Hepatocyte (in vitro differentiated cells): Measurements from ENCODE around the gene TSPAN10.

Experiments used
- EZH2 ChIP-seq: fragments of 200-600 bp; sonication (generic); IDR thresholded peaks from 2 replicates; pipeline ENCODE4 v1.6.1; 2016; ENCODE audit warnings: antibody characterized with exemption, mild to moderate bottlenecking, borderline replicate concordance
- TF ChIP-seq, protein P1 (sequence below): fragments of 200-600 bp; sonication (generic); IDR thresholded peaks from 2 replicates; pipeline ENCODE4 v1.5.1; 2016; ENCODE audit warnings: antibody characterized with exemption, mild to moderate bottlenecking; ENCODE audit not compliant: poor library complexity

DNA sequence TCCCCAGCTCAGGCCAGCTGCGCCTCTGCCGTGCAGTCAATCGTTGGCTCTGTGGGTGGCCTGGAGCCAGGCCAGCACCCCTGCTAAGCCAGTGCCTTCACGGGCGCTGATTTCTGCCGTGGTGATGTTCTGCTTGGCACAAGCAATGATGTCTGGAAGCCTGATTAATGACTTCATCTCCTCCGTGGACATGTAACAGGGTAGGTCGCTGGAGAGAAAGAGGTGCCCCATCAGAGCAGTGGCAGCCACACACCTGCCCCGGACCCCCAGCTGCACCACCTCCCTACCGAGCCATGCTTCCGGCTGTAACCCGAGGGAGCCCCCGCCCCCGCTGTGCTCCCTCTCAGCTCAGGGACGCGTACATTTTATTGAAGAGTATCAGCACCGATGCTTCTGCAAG is 44.7 kb downstream of the TSPAN10 start:
- TF ChIP-seq, protein P1, sequence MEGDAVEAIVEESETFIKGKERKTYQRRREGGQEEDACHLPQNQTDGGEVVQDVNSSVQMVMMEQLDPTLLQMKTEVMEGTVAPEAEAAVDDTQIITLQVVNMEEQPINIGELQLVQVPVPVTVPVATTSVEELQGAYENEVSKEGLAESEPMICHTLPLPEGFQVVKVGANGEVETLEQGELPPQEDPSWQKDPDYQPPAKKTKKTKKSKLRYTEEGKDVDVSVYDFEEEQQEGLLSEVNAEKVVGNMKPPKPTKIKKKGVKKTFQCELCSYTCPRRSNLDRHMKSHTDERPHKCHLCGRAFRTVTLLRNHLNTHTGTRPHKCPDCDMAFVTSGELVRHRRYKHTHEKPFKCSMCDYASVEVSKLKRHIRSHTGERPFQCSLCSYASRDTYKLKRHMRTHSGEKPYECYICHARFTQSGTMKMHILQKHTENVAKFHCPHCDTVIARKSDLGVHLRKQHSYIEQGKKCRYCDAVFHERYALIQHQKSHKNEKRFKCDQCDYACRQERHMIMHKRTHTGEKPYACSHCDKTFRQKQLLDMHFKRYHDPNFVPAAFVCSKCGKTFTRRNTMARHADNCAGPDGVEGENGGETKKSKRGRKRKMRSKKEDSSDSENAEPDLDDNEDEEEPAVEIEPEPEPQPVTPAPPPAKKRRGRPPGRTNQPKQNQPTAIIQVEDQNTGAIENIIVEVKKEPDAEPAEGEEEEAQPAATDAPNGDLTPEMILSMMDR = no peak
- TF ChIP-seq EZH2 = no peak
